GM12873 (cell line): Measurements from ENCODE around the gene IGFLR1.

Source experiments
- TF ChIP-seq, protein P1 (sequence below): IDR thresholded peaks from 2 replicates; pipeline ENCODE4 v1.5.1; 2012; ENCODE audit warnings: low read depth, mild to moderate bottlenecking, moderate library complexity, low read length, control low read depth; ENCODE audit not compliant: insufficient read depth; ENCODE audit errors: missing control alignments

Gene IGFLR1

DNA sequence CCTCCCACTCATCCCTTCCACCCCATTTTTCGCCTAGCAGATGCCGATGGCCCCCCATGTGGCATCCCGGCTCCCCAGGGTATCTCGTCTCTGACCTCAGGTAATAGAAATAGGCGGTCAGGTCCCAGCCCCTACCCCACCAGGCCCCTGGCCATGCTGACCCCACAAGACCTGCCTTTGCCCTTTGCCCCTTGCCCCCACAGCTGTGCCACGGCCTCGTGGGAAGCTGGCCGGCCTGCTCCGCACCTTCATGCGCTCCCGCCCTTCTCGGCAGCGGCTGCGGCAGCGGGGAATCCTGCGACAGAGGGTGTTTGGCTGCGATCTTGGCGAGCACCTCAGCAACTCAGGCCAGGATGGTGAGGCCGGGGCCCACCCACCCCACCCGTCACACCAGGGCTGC is 38.5 kb upstream of the IGFLR1 start:
- TF ChIP-seq, protein P1, sequence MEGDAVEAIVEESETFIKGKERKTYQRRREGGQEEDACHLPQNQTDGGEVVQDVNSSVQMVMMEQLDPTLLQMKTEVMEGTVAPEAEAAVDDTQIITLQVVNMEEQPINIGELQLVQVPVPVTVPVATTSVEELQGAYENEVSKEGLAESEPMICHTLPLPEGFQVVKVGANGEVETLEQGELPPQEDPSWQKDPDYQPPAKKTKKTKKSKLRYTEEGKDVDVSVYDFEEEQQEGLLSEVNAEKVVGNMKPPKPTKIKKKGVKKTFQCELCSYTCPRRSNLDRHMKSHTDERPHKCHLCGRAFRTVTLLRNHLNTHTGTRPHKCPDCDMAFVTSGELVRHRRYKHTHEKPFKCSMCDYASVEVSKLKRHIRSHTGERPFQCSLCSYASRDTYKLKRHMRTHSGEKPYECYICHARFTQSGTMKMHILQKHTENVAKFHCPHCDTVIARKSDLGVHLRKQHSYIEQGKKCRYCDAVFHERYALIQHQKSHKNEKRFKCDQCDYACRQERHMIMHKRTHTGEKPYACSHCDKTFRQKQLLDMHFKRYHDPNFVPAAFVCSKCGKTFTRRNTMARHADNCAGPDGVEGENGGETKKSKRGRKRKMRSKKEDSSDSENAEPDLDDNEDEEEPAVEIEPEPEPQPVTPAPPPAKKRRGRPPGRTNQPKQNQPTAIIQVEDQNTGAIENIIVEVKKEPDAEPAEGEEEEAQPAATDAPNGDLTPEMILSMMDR: no peak

DNA sequence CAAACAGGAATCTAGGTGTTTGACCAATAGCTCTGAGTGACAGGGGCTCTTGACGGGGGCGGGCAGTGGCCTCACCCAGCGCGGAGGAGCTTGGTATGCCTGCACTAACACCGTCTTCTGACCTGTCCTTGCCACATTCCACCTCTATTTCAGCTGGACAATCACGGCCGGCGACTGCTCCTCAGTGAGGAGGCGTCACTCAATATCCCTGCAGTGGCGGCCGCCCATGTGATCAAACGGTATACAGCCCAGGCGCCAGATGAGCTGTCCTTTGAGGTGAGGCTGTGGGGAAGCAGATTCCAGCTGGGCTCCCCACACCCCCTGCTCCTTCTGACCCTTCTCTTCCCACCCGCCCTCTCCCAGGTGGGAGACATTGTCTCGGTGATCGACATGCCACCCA is 37.8 kb upstream of the IGFLR1 start:
- TF ChIP-seq, protein P1: no peak

DNA sequence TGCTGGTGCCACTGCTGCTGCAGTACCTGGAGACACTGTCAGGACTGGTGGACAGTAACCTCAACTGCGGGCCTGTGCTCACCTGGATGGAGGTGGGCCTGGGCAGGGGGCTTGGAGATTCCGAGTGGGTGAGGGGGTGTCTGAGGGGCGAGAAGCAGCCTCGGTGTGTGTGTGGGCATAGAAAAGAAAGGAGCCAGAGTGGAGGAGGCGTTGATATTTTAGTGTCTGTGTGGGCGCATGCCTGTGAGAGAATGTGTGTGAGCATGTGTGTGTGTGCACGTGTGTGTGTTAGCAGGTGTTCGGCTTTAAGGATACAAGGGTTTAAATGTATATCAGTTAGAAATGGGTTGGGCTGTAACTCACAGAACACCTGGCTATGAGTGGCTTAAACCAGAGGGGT is 36.8 kb upstream of the IGFLR1 start:
- TF ChIP-seq, protein P1: no peak

DNA sequence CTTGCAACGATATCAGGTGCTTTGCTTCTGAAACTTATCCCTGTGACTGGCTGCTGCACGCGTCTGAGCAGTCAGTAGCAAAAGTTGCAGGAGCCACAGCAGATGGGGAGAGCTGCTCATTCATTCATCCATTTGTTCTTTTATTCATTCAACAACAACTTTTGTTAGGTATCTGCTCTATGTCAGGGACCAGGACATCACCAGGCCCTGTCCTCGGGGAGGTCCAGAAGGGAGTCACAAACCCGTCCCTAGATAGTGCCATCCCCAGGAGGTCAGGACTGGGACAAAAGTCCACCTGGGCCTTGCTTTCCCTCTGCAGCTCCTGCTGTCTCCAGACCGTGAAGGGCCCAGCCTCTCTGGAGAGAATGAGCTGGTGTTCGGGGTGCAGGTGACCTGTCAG is 35.7 kb upstream of the IGFLR1 start:
- TF ChIP-seq, protein P1: no peak

DNA sequence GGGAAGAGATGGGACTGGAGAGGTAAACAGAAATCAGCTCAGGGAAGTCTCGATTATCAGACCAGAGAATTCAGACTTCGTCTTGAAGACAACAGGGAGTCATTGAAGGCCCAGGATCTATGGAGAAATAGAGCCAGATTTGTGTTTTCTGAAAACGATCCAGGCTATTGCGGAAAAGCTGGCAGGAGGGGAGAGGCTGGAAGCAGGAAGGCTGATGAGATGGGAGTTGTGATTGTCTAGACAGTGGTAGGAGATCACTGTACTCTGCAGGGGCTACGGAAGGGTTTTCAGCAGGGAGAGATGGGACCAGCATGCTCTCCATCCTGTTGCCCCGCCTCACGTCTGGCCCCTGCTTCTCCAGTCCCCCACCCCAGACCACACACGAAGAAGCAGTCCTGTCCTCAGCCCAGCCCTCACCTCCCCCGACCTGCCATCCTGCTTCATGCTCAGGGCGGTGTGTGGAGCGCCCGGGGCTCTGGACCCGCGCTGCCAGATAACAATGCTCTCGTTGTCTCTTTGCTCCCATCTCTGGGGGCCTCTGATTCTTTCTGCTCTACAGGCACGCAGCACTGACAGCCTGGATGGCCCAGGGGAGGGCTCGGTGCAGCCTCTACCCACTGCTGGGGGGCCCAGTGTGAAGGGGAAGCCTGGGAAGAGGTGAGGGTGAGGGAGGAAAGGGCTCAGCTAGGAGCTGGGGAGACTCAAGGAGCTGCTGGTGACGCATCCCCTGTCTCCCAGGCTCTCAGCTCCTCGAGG is 35.0 kb upstream of the IGFLR1 start:
- TF ChIP-seq, protein P1: no peak

DNA sequence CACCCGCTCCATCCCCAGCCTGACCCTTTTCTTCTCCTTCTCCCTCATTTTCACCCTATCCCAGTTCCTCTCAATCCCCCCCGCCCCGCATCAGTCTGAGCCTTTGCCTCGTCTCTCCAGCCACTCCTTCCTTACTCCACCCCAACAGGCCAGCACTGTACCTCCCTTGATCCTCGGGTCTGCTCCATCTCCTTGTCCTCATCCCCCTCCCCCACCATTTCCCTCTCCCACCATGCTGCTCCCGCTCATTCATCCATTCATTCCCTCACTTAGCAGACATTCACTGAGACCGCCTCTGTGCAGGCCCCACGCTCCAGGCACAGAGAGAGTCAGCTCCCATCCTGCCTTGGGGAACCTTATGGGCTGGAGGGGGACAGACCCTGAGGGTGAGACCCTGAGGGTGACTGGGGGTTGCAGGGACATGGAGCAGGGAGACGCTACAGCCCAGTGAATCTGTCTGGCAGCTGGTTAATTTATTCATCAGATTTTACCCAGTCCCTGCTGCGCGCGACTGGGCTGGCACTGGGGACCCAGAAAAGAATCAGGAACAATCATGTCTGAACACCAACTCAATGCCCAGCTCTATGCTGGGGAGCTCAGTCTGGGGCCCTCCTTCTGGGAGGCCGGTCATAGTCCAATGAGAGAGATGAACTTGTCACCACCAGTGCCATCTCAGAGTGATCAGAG is 34.0 kb upstream of the IGFLR1 start:
- TF ChIP-seq, protein P1: no peak

DNA sequence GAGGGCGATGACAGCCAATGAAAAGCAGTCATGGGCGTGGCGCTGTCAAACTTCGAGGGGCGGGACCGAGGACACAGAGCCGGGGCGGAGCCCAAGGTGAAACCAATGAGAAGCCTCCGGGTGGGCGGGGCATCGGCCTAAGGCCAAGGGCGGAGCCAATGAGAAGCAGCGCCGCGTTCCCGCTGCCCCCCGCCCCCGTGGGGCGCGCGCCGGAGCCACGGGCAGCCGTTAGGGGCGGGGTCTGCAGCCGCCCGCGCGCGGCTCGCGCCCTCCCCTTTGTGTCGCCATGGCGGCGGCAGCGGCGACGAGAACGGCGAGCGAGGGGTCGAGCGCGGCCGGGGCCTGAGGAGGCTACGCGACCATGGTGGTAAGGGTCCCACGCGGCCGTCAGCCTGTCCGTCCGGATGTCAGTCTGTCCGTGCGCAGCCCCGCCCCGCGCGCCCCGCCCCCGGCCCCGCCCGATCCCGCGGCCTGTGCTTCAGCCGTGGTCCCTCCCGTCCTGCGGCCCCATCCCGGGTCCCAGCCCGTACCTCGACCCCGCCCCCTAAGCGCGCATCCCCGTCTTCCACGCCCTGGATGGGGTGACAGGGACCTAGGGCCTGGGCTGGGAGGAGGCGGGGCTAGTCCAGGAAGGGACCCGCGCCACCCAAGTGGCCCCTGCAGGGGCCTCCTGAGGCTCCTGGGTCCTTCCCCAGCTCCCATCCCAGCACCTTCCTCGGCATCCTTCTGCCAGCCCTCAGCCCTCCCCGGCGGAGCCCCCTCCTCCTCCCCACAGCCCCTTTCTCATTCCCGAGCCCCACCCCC is 33.2 kb upstream of the IGFLR1 start, which contains the start of gene ARHGAP33:
Gene ARHGAP33, plus strand, starts transcription at position 267 of the 804 bp plus-strand sequence. Its CDS starts 95 bp downstream, at position 362.
- TF ChIP-seq, protein P1: no peak
